Lung microvascular endothelial cell (primary cell): Measurements from ENCODE around the gene RFX8. TPM values are rescaled to one million over a fixed set of nuclear protein-coding genes. Genes with fewer than 3 reads are reported as not detected.
"Not testable (repeated sequence)": the region's sequence is repeated elsewhere in the genome, so short reads cannot be mapped to it uniquely, and the experiment has no call there.

ENCODE experiments used
- DNase-seq, 2 donors: peaks; one replicate each; pipeline versions ENCODE4 v3.0.0 to v3.0.0-alpha.2; 2010; ENCODE audit warnings: low read depth in 2 of 2
- total RNA-seq: library from RNA; depleted of rRNA; stranded (reverse); fragments of >200 nt; gene quantifications from 2 replicates; pipeline ENCODE4 v1.2.1, GENCODE V29; 2014

RFX8 gene
- 0.22 TPM in 1 of 2 replicates, not detected in the other for total RNA-seq

GRCh38 chr2:101474731-101475384, at the start of gene RFX8:
TSS of gene RFX8 (minus strand) at chr2:101475112. CDS start at chr2:101466848, 8,264 bp downstream.
- DNase-seq: peak in 1 of 2 donors; percentile 28

GRCh38 chr2:101521487-101521886, 46.6 kb upstream of the RFX8 start:
- no peak for DNase-seq

GRCh38 chr2:101520246-101520645, 45.3 kb upstream of the RFX8 start:
- peak; percentile 47 to 93 for DNase-seq

GRCh38 chr2:101518578-101519492, 43.9 kb upstream of the RFX8 start:
- DNase-seq: peak; percentile 71 to 78

DNA sequence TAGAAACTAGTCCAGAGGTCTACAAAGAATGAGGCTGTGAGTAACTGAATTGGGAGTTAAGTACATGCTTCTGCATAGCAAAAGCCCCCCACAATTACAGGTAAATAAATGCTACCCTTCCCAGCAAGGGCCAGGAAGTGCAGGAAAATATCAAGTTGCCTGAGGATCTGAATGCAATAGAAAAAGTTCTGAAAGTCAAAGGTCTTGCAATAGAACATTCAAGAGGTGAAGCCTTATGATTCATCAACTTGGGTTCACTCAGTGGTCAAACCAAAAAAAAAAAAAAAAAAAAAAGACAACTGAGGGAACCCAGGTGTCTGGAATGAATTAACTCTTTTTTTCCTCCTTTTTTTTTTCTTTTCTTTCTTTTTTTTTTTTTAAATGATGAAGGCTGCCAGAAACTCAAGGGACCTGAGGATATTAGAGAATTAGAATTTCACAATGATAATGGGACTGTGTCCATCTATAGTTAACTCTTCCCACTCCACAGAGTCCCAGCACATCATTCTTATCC, 42.9 kb upstream of the RFX8 start:
- DNase-seq: peak in 1 of 2 donors; percentile 68

DNA sequence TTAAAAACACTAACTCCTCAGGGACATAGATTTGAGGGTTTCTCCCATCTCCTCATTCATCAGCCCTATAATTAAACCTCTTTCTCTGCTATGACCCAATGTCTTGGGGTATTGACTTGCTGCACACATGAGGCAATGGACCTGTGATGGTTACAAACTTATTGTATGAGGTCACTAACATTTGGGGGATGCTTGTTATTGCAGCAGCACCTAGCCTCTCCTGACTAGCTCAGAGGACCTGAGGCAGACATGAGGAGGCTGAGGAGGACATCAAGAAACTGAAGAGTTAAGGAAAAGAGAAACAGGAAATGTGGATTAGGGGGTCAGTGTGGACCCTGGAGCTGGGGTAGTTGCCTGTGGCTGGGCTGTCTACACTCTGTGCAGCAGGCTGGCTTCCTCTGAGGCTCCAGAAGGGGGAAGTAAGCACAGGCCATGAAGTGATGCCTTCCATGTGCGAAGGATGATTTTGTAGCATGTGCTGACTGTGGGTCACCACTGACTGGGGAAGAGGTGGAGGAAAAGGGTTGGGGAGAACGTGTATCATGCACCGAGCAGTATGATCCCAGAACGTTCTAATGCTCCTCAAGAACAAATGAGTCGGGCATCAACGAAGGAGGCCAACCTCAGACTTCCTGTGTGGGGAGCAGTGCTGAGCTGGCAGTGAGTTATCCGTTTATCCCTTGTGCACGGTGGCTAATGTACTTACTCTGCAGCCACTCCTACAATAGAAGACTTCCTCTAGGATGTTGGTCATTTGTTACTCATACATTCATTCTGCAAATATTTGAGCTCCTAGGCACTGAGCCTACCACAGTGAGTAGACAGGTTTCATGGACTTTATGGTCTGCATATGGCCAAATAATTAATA, 42.1 kb upstream of the RFX8 start:
- DNase-seq: peak; percentile 17 to 97

DNA sequence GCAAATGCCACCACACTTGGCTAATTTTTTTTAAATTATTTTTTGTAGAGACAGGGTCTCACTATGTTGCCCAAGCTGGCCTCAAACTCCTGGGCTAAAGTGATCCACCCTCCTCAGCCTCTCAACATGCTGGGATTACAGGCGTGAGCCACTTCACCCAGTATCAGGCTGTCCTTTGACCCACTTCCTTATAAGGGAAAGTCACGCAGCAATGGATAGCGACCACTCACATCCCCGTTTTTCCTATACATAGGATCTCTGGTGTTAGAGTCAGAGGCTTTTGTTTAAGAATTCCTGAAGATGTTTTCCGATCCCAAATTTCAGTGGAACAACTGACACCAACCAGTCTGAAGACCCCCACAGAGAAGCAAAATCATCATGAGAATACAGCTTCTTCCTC, 41.4 kb upstream of the RFX8 start:
- DNase-seq: no peak

DNA sequence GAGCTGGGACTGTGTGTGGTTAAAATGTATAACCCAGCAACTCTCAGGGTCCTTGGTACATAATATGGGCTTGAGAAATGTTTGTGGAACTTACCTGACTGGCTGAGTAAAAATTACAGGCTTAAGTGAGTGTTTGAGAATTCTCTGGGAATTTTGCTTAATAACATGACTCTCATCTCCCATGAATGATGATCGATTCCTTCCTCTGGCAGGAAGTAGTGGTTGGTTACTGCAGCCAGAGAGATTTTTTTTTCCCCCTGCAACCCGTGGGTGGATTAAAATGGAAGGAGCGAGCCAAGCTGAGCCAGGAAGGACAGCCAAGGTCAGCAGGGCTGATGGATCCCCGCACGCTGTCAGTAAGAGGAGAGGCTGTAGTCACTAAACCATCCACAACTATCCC, 40.6 kb upstream of the RFX8 start:
- DNase-seq: peak; percentile 78 to 84

DNA sequence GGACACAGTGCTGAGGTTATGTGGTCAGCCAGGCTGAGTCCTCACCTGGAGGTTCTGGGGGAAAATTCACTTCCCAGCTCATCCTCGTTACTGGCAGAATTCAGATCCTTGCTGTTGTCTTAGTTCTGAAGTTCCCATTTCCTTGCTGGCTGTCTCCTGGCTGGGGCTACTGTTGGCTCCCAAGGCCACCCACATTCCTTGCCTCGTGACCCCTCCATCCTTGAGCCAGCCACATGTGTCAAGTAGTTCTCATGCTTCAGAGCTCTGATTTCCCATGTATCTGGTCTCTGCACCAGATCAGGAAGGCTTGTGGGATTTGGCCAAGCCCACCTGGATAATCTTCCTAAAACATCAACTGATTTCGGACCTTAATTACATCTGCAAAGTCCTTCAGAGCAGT, 38.1 kb upstream of the RFX8 start:
- DNase-seq: no peak

DNA sequence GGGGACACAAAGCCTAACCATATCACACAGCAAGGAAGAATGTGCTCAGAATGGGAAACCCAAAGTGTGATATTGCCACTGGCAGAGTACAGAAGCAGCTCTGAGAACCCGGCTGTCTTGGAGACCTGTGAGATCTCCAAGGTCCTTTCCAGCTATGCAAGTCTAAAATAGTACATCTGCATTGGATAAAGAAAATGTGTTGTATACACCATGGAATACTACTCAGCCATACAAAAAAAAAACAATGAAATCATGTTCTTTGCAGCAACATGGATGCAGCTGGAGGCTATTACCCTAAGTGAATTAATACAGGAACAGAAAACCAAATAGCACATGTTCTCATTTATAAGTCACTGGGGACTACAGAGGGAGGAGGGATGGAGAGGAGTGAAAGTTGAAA, 36.5 kb upstream of the RFX8 start:
- DNase-seq: no peak

DNA sequence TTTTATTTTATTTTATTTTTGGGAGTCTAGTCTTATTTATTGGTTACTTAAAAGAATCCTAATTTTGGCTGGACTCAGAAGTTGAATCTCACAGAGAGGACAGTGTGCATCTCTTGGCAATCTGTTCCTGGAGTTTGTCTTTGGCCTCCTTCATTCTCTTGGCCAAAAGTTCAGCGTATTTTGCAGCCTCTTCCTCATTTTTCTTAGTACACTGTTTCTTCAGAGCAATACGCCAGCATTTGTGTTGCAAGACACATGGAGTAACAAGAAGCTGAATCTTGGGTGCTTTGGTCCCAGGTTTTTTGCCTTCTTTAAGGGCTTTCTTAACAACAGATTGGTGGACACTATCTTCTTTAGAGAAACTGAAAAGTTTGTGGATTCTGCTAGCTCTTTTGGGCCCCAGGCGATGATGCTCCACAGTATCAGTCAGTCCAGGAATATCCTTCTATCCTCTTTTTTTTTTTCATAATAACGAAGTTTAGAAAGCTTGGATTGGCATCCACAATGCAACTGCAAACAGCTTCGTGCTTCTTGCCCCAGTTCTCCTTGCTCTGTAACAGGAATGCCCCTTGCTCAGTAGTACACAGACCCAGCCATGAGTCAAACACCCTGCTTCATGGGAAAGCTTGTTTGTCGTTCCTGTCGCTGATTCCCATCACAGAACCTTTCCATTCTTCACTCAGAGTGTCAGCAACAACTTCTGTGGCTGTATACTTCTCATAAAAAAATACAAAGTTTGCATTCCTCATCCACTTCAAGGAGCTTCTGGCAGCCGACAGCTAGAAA, 34.8 kb upstream of the RFX8 start:
- DNase-seq: no peak

DNA sequence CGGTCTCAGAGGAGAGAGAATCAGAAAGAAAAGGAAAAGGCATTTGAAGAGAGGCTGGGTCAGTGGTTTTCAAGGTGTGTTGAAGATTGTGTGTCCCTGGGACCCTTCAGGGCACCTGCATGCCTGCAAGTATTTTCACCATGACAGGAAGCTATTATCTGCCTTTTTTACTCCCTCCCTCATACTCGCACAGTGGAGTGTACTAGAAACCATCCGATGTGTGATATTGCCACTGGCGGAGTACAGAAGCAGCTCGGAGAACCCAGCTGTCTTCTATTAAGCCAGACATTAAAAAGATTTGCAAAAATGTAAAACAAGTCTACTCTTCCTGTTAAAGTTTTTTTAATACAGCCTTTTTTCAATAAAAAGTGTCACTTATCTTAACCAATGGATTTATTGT, 33.7 kb upstream of the RFX8 start:
- DNase-seq: no peak

GRCh38 chr2:101505276-101505675, 30.4 kb upstream of the RFX8 start:
- DNase-seq: not testable (repeated sequence)

GRCh38 chr2:101504744-101505143, 29.8 kb upstream of the RFX8 start:
- not testable (repeated sequence) for DNase-seq

GRCh38 chr2:101502095-101502494, 27.2 kb upstream of the RFX8 start:
- no peak for DNase-seq

- DNase-seq: peak in 1 of 2 donors; percentile 34
Observed at GRCh38 chr2:101501443-101501842, 26.5 kb upstream of the RFX8 start.

DNA sequence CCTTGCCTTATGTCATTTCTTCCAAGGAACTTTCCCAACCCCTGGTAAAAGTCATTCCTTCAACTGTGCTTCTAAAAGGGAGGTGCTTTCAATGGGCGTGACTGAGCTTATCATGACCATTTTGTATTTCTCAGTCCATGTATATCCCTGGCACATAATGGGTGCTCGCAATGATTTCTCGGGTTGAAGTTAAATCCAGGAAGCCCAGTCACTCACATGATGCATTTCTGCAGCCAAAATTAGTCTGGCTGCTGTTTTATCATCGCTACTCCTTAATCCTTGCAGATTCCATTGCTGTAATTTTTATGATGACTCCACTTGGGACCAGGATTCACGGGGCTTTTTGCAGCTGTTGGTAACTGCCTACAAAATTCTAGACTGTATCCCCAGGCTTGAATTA, 25.9 kb upstream of the RFX8 start:
- DNase-seq: peak in 1 of 2 donors; percentile 25

DNA sequence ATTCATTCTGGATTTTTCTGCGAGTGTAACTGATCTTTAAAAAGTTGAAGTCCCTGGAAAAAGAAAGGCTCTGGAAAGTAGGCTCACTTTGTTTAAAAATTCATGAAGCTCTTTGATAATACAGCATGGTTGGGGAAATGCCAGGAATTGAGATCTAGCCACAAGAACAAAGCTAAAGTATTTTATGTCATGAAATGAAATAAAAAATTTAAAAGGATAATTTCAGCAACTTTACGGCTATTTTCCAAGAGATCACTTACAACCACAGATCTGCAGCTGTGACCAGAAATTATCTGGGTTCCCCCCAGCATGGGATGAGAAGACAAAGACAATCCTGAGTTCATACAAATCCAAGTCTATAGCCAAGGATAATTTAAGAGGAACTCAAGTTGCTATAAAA, 25.3 kb upstream of the RFX8 start:
- DNase-seq: peak in 1 of 2 donors; percentile 20

GRCh38 chr2:101496279-101496678, 21.4 kb upstream of the RFX8 start:
- no peak for DNase-seq

DNA sequence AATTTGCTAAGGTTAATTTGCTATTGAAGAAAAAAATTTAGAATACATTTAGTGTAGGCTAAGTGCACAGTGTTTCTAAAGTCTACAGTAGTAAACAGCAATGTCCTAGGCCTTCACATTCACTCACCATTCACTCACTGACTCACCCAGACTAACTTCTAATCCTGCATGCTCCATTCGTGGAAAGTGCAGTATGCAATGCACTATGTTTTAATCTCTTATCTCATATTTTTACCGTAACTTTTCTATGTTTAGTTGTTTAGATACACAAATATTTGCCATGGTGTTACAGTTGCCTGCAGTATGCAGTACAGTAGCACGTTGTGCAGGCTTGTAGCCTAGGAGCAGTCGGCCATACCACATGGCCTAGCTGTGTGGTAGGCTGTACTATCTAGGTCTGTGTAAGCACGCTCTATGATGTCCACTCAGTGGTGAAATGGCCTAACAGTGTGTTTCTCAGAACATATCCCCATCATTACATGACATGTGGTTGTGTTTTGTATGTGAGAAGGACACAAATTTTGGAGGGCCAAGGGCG, 18.1 kb upstream of the RFX8 start:
- DNase-seq: no peak
